Testis (tissue), 2 donors: ENCODE measurements around the gene ADAMTS4.

Source experiments
- POLR2A ChIP-seq: fragments of 450-650 bp; IDR thresholded peaks from one replicate; pipeline ENCODE4 v1.6.1; 2017; ENCODE audit warnings: antibody characterized with exemption, mild to moderate bottlenecking, moderate library complexity
- TF ChIP-seq, protein P1 (sequence below), 3 experiments: fragments of 450-650 bp in 2 of 3; fragments of 200-600 bp in 1 of 3; sonication (generic) in 1 of 3; IDR thresholded peaks; one replicate each; pipeline ENCODE4 v1.5.1; 2016 to 2019; ENCODE audit warnings: antibody characterized with exemption in 3 of 3, mild to moderate bottlenecking in 2 of 3, moderate library complexity in 1 of 3

DNA sequence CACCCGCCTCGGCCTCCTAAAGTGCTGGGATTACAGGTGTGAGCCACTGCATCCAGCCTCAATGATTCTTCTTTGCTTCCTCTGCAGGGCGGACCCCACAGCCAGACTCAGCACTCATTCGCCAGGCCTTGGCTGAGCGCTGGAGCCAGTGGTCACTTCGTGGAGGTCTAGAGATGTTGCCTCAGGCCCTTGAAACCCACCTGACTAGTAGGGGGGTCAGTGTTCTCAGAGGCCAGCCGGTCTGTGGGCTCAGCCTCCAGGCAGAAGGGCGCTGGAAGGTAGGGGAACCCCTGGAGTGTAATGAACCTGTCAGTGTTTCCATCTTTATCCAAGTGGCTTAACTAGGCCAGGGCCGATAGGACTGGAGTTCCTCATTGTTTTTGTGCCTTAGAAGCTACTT is 29.9 kb downstream of the ADAMTS4 start:
- no peak for TF ChIP-seq POLR2A
- TF ChIP-seq, protein P1, sequence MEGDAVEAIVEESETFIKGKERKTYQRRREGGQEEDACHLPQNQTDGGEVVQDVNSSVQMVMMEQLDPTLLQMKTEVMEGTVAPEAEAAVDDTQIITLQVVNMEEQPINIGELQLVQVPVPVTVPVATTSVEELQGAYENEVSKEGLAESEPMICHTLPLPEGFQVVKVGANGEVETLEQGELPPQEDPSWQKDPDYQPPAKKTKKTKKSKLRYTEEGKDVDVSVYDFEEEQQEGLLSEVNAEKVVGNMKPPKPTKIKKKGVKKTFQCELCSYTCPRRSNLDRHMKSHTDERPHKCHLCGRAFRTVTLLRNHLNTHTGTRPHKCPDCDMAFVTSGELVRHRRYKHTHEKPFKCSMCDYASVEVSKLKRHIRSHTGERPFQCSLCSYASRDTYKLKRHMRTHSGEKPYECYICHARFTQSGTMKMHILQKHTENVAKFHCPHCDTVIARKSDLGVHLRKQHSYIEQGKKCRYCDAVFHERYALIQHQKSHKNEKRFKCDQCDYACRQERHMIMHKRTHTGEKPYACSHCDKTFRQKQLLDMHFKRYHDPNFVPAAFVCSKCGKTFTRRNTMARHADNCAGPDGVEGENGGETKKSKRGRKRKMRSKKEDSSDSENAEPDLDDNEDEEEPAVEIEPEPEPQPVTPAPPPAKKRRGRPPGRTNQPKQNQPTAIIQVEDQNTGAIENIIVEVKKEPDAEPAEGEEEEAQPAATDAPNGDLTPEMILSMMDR (IDR thresholded peaks at IDR 0.05) = no peak
